HuH-7 (cell line): ENCODE measurements around the gene CLMP.
A peak's percentile ranks its signal among the peaks of the same experiment; 100 is the strongest.

ENCODE experiments used
- DNase-seq: peaks from one replicate; pipeline ENCODE4 v3.0.0; 2011; ENCODE audit warnings: low spot score

Gene CLMP

GRCh38 chr11:123055191-123055901 is 139.7 kb downstream of the CLMP start:
- no peak for DNase-seq

DNA sequence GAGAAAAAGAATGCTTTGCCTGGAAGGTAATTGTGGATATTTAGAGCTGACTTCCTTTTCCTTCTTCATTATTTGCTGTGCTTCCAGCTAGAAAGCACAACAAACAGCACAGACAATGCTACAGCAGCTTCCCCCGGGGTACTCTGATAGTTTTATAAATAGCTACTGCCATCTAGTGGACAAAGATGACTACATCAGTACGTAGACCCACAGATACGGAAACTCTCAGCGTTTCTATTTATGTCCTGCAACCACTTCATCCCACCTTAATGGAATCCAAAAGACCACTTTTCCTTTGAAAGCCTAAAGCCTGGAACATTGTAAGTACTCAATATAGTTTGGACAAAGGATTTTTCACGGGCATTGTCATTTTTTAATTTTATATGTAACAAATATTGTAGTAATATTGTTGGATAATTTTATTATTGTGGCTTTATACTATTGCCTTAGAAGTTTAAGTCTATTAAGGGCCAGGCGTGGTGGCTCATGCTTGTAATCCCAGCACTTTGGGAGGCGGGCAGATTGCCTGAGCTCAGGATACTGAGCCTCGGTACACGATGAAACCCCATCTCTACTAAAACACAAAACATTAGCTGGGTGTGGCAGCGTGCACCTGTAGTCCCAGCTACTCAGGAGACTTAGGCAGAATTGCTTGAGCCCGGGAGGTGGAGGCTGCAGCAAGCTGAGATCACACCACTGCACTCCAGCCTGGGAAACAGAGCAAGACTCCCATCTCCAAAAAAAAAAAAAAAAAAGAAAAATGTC is 140.6 kb downstream of the CLMP start:
- DNase-seq, result peak; percentile 67

GRCh38 chr11:123052901-123053721 is 141.9 kb downstream of the CLMP start:
- no peak for DNase-seq

DNA sequence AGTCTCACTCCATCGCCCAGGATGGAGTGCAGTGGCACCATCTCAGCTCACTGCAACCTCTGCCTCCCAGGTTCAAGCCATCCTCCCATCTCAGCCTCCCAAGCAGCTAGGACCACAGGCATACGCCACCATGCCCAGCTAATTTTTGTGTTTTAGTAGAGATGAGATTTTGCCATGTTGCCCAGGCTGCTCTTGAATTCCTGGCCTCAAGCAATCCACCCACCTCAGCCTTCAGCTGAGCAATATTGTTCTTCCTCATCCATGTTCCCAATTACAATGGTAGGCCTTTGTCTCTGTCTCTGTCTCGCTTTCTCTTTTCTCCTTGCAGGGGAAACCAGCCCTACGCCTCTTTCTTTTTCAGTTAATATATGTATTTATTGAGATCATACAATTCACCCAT is 143.4 kb downstream of the CLMP start:
- DNase-seq, result no peak

GRCh38 chr11:123051146-123051545 is 143.9 kb downstream of the CLMP start:
- DNase-seq, result no peak

GRCh38 chr11:123047947-123048293 is 147.1 kb downstream of the CLMP start:
- DNase-seq, result no peak

DNA sequence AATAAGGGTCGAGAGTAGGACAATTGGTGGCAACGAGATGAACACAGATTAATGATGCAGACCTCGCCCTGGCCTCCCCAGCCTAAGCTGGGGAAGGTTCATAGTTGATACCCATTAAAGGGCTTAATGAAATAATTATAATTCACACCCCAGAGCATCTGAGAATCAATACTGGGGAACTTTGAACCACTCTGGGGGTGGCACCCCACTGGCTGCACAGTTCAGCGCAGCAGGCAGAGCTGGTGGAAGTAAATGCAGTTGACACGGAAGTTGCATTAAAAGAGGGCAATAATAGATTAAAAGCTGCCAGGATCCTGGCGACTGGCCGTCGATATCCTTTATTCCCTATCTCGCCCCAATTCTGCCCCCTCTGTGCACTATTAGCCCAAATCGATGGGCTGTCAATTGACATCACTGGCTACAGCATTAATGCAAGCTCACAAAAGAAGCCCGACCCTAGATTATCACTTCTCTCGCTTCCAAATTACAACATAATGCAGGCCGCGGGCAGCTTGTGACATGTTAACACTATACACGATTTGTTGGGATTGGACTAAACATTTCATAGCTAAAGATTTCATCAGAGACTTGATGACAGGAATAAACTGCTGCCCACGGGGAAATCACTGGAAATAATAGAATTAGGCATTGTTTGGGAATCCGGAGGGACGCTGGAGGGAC is 147.6 kb downstream of the CLMP start:
- no peak for DNase-seq

DNA sequence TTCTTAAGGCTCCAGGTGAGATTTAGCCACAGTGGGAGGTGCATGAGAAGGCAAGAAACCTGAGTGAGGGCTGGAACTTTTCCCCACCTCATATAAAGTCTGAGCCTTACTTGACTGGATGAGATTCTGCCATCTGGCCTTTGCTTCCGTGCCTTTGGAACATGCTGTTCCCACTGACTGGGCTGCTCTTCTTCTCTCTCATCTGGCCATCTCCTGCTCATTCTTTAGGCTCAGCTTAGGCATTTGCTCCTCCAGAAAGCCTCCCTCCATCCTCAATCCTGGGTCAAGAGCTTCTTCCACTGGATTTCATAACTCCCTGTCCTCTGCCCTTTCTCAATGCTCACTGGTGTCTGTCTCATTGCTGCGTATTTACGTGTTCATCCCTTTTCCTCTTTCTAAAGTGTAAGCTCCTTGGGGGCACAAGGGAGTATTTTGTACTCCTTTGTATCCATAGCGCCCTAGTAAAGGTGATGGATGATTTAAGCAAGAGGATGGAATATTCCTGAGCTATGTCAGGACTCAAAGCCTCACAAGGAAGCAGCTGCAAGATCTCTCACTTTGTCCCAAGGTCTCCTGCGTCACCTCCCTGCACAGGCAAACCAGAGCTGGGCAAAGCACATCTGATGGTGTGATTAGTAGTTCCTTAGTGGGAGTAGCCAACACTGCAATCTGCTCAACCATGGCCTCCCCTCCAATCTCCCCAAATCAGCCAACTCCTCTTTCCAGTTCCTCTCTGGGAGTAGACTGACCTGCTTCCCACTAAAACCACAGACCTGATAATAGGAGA is 148.4 kb downstream of the CLMP start:
- no peak for DNase-seq

DNA sequence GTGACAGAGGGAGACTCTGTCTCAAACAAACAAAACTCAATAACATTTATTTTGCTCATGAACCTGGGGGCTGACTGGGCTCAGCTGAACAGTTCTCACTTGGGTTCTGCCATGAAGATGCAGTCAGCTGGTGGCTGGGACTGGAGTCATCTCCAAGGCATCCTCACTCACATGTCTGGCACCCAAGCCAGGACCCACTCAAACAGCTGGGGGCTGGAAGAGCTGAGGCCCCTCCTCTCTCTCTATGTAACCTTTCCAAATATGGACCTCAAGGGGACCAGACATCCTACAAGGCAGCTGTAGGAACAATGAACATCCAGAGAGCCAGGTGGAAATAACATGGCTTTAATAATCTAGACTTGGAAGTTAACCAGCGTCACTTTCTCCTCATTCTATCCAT is 149.9 kb downstream of the CLMP start:
- DNase-seq, result no peak

DNA sequence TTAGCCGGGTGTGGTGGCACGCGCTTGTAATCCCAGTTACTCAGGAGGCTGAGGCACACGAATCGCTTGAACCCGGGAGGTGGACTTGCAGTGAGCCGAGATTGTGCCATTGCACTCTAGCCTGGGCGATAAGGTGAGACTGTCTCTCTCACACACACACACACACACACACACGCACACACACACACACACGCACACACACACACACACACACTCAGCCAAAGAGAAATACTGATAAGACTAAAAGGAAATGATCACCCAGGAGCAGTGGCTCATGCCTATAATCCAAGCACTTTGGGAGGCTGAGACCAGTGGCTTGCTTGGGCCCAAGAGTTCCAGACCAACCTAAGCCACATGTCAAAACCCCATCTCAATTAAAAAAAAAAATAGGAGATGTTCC is 153.9 kb downstream of the CLMP start:
- DNase-seq, result no peak

DNA sequence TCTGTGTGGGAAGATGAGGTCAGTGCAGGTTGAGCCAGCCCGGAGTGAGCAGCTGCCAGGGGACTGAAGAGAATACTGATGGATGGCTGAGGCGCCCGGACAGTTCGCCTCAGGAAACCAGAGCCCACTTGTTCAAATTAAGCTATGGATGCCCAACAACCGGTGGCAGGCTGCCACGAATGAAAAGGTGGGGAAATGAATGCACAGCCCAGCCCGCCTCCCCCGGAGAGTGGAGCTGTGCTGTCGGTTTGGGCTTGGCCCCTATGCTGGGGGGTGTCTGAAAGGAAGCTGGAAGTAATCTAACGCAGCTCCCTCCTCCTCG is 155.0 kb downstream of the CLMP start:
- no peak for DNase-seq

- no peak for DNase-seq
Measured at GRCh38 chr11:123035831-123036230, 159.2 kb downstream of the CLMP start.

- no peak for DNase-seq
Measured at GRCh38 chr11:123034597-123034996, 160.5 kb downstream of the CLMP start.

DNA sequence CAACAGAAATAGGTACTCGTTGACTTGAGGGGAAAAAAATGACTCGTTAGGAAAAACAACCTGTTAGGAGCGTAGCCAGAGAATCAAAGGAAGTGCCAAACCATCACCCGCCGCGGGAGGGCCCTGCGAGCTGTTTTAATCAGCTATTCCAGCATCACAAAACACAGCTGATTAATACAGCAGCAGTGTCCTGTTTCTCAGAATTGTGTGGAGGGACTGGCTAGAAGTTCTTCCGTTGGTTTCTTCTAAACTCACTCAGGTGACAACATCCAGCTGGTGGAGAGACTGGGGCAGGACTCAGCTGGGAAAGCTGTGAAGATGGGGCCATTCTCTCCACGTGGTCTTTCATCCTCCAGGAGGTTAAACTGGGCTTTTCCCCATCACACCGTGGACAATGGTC is 161.2 kb downstream of the CLMP start:
- no peak for DNase-seq

GRCh38 chr11:123030517-123030916 is 164.5 kb downstream of the CLMP start:
- DNase-seq, result no peak

- peak; percentile 64 for DNase-seq
Measured at GRCh38 chr11:123020968-123021367, 174.1 kb downstream of the CLMP start.
